HL-60 (cell line): ENCODE measurements around the gene ROBO1.

Experiments
- CTCF ChIP-seq: IDR thresholded peaks from one replicate; pipeline ENCODE4 v1.5.1; 2011; ENCODE audit warnings: low read length, control low read depth, inconsistent platforms; ENCODE audit not compliant: insufficient read depth
- POLR2AphosphoS5 ChIP-seq: IDR thresholded peaks from 2 replicates; pipeline ENCODE4 v1.6.1; 2012; ENCODE audit warnings: low read depth
- REST ChIP-seq: IDR thresholded peaks from 2 replicates; pipeline ENCODE4 v1.6.1; 2012; ENCODE audit warnings: low read depth; ENCODE audit not compliant: insufficient replicate concordance
- SPI1 ChIP-seq: IDR thresholded peaks from 2 replicates; pipeline ENCODE4 v1.6.1; 2012; ENCODE audit warnings: low read depth, mild to moderate bottlenecking, borderline replicate concordance

GRCh38 chr3:79453600-79453999, 314.2 kb downstream of the ROBO1 start:
- TF ChIP-seq CTCF (no peak), POLR2AphosphoS5 (no peak), REST (no peak), SPI1 (no peak)
